ENCODE data around the gene NYAP1.
"Not testable (repeated sequence)": the region's sequence is repeated elsewhere in the genome, so short reads cannot be mapped to it uniquely, and the experiment has no call there.

DNA sequence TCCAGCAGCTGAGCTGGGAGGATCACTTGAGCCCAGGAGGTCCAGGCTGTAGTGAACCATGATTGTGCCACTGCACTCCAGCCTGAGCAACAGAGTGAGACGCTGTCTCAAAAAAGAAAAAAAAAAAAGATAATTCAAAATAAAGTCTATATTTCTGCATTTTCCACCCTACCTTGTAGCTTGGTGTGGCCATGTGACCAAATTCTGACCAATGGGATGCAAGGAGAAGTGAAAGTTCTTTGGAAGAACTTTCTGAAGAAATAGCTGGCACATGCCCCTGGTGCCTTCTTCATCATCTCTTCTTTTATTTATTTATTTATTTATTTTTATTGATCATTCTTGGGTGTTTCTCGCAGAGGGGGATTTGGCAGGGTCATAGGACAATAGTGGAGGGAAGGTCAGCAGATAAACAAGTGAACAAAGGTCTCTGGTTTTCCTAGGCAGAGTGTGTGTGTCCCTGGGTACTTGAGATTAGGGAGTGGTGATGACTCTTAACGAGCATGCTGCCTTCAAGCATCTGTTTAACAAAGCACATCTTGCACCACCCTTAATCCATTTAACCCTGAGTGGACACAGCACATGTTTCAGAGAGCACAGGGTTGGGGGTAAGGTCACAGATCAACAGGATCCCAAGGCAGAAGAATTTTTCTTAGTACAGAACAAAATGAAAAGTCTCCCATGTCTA, 38.3 kb downstream of the NYAP1 start:
- TF ChIP-seq, protein P1, sequence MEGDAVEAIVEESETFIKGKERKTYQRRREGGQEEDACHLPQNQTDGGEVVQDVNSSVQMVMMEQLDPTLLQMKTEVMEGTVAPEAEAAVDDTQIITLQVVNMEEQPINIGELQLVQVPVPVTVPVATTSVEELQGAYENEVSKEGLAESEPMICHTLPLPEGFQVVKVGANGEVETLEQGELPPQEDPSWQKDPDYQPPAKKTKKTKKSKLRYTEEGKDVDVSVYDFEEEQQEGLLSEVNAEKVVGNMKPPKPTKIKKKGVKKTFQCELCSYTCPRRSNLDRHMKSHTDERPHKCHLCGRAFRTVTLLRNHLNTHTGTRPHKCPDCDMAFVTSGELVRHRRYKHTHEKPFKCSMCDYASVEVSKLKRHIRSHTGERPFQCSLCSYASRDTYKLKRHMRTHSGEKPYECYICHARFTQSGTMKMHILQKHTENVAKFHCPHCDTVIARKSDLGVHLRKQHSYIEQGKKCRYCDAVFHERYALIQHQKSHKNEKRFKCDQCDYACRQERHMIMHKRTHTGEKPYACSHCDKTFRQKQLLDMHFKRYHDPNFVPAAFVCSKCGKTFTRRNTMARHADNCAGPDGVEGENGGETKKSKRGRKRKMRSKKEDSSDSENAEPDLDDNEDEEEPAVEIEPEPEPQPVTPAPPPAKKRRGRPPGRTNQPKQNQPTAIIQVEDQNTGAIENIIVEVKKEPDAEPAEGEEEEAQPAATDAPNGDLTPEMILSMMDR (IDR thresholded peaks at IDR 0.05; ENCODE audit: poor library complexity): not testable (repeated sequence)
- TF ChIP-seq EZH2 (IDR thresholded peaks at IDR 0.05; ENCODE audit: borderline replicate concordance); EZH2phosphoT487 (IDR thresholded peaks at IDR 0.05; ENCODE audit: low read depth, severe bottlenecking, unreplicated experiment): not testable (repeated sequence)
